ENCODE measurements around the gene PTBP3. TPM values are rescaled to one million over a fixed set of nuclear protein-coding genes. Genes with fewer than 3 reads are reported as not detected.

PTBP3 gene
- total and polyA plus RNA-seq, 2 of the 4 experiments (the other 2 are of a cell fraction): 8.6 to 15.6 TPM

- Histone ChIP-seq H3K4ac (ENCODE audit: low read depth, low read length) (no peak overlapping the region), H3K18ac (ENCODE audit: low read depth, low read length) (no peak overlapping the region), H2AK9ac (replicated peaks; ENCODE audit: low read depth, low read length, poor library complexity) (no peak overlapping the region), H2BK5ac (ENCODE audit: low read depth, low read length, poor library complexity, severe bottlenecking) (no peak overlapping the region), H3K4me2 (ENCODE audit: low read depth, low read length) (no peak overlapping the region), H3K9me3 (ENCODE audit: control insufficient read depth, insufficient read depth, low read length) (no peaks in the 10 kb centered on the region), H4K8ac (ENCODE audit: low read depth in 2 of 2, low read length in 2 of 2) (no peak overlapping the region), H4K5ac (ENCODE audit: low read depth, low read length) (no peak overlapping the region), H3K14ac (replicated peaks; ENCODE audit: low read depth, low read length) (no peak overlapping the region), H3K79me1 (ENCODE audit: low read depth in 1 of 2, low read length in 2 of 2) (no peaks in the 10 kb centered on the region), H2AK5ac (ENCODE audit: low read depth, low read length) (no peak overlapping the region), H3K56ac (ENCODE audit: extremely low read depth, insufficient read depth, low read length) (no peak overlapping the region), H3K27me3 (ENCODE audit: control insufficient read depth, insufficient read depth, low read length) (no peaks in the 10 kb centered on the region), H2AFZ (replicated peaks; ENCODE audit: low read length, poor library complexity) (no peak overlapping the region), H3K4me3 (ENCODE audit: insufficient read depth, low read depth, low read length) (no peak overlapping the region), H2BK120ac (ENCODE audit: low read depth, low read length) (no peak overlapping the region), H4K20me1 (ENCODE audit: insufficient read depth, low read length) (no peaks in the 10 kb centered on the region), H3K27ac (ENCODE audit: insufficient read depth, low read length) (no peak overlapping the region), H3K36me3 (ENCODE audit: control insufficient read depth, insufficient read depth, low read length) (no peaks in the 10 kb centered on the region), H3K4me1 (ENCODE audit: control insufficient read depth, insufficient read depth, low read length) (no peaks in the 10 kb centered on the region; the same call in 1 of the 2 replicates), H3K9ac (ENCODE audit: low read depth, low read length) (no peak overlapping the region), H3K9me1 (ENCODE audit: insufficient read depth, low read length) (no peaks in the 10 kb centered on the region), H2BK15ac (ENCODE audit: low read depth, low read length) (no peak overlapping the region), H3K23ac (ENCODE audit: low read depth, low read length) (no peak overlapping the region), H4K91ac (ENCODE audit: insufficient read depth, low read depth, low read length) (no peak overlapping the region), H2BK20ac (ENCODE audit: low read depth, low read length) (no peak overlapping the region)
- ATAC-seq (ENCODE audit: low read depth) (no peak), DNase-seq (no peak)
- no TSS peak for BruUV-seq (replicated peaks)
- in situ Hi-C loops (cut with MboI; ENCODE audit: low sequenced_read_pairs): no loop called here
- dilution Hi-C loops (cut with HindIII; ENCODE audit: low sequenced_read_pairs, unreplicated experiment): no loop called here
- POLR2A ChIA-PET (ENCODE audit: unreplicated experiment): no interaction called here
- TF ChIP-seq RAD21 (IDR thresholded peaks at IDR 0.05; ENCODE audit: low read length): no peak
- TF ChIP-seq, protein P1, sequence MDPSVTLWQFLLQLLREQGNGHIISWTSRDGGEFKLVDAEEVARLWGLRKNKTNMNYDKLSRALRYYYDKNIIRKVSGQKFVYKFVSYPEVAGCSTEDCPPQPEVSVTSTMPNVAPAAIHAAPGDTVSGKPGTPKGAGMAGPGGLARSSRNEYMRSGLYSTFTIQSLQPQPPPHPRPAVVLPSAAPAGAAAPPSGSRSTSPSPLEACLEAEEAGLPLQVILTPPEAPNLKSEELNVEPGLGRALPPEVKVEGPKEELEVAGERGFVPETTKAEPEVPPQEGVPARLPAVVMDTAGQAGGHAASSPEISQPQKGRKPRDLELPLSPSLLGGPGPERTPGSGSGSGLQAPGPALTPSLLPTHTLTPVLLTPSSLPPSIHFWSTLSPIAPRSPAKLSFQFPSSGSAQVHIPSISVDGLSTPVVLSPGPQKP (IDR thresholded peaks at IDR 0.05; ENCODE audit: borderline replicate concordance, low read depth, low read length): no peak
- TF ChIP-seq, protein P2, sequence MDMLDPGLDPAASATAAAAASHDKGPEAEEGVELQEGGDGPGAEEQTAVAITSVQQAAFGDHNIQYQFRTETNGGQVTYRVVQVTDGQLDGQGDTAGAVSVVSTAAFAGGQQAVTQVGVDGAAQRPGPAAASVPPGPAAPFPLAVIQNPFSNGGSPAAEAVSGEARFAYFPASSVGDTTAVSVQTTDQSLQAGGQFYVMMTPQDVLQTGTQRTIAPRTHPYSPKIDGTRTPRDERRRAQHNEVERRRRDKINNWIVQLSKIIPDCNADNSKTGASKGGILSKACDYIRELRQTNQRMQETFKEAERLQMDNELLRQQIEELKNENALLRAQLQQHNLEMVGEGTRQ (IDR thresholded peaks at IDR 0.05; ENCODE audit: low read depth, low read length): no peak
- TF ChIP-seq, protein P3, sequence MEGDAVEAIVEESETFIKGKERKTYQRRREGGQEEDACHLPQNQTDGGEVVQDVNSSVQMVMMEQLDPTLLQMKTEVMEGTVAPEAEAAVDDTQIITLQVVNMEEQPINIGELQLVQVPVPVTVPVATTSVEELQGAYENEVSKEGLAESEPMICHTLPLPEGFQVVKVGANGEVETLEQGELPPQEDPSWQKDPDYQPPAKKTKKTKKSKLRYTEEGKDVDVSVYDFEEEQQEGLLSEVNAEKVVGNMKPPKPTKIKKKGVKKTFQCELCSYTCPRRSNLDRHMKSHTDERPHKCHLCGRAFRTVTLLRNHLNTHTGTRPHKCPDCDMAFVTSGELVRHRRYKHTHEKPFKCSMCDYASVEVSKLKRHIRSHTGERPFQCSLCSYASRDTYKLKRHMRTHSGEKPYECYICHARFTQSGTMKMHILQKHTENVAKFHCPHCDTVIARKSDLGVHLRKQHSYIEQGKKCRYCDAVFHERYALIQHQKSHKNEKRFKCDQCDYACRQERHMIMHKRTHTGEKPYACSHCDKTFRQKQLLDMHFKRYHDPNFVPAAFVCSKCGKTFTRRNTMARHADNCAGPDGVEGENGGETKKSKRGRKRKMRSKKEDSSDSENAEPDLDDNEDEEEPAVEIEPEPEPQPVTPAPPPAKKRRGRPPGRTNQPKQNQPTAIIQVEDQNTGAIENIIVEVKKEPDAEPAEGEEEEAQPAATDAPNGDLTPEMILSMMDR (conservative IDR thresholded peaks at IDR 0.05; ENCODE audit: low read depth, low read length): no peak
- no peak for TF ChIP-seq RCOR1 (IDR thresholded peaks at IDR 0.05; ENCODE audit: insufficient replicate concordance, low read length)
- TF ChIP-seq BHLHE40 (IDR thresholded peaks at IDR 0.05; ENCODE audit: low read depth, low read length): no peak
- no peak for TF ChIP-seq CHD1 (IDR thresholded peaks at IDR 0.05; ENCODE audit: low read depth, low read length)
- CTCF ChIA-PET: interaction anchor here (0.7 kb wide), 1 partner anchor 189 kb away, joined by 3 read pairs; no protein-coding TSS in a partner anchor
- 63% methylated on average over 3 of the region's 3 CpGs; no CpG with 5 or more reads in 1 of the 2 experiments for WGBS, 2 experiments (ENCODE audit: extremely low coverage in 2 of 2, insufficient read length in 1 of 2)
- intact Hi-C loops (cut with micrococcal nuclease): no loop called here
Measured at GRCh38 chr9:112352209-112352608, 18.8 kb upstream of the PTBP3 start.

Data from IMR-90 (cell line).